ENCODE measurements around the gene CAPZB. TPM values are rescaled to one million over a fixed set of nuclear protein-coding genes. Genes with fewer than 3 reads are reported as not detected.

CAPZB gene
- total and polyA plus RNA-seq, 7 experiments from 2014 or later, result 216 to 559 (median 327) TPM

DNA sequence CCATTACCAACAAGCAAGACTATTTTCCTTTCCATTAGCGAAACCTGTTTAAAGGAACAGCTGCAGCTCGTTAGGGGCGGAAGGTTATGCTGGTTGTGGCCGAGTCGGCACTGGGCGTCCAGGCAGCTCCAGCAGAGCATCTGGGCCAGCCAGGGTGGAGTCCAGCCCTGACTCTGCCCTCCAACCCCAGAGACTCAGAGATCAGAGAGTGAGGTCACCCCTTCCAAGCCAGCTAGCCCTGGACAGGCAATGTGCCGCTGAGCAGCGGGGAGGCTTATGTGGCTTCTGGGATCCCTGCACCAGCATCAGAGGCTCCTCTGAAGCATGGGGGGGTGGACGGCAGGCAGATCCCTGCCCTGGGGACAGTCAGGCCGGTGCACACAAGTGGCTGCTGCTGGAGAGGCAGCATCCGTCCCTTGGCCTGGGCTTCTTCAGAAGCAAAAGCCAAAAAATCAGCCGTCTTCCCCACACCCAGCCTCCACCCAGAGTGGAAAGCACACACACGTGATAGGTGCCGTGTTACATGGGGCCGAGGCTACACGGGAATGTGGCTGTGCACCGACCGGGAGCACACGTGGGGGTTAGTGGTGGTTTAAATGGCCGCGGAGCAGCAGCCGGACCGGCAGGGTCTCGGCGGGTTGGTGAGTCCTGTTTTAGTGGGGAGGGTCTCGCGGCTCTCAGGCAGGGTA, 143.1 kb downstream of the CAPZB start:
- ChIA-PET POLR2A (interaction anchor here (0.7 kb wide), 1 partner anchor 283 kb away, joined by 3 read pairs; no protein-coding TSS in a partner anchor), CTCF (interaction anchor here (0.5 to 1.3 kb wide), 10 partner anchors 12 to 1590 kb away, joined by 3 to 5 read pairs (median 3); no protein-coding TSS in a partner anchor)
- Histone ChIP-seq H3K4me1 (ENCODE audit: control insufficient read depth in 2 of 2, insufficient read depth in 2 of 2, low read length in 2 of 2) (no peaks in the 10 kb centered on the region), H3K4me3 (ENCODE audit: low read length) (no peak overlapping the region), H3K9me3 (ENCODE audit: control insufficient read depth in 2 of 3, low read length in 3 of 3) (no peaks in the 10 kb centered on the region), H3K27ac (ENCODE audit: low read depth, low read length) (no peak overlapping the region), H3K36me3 (ENCODE audit: control insufficient read depth in 2 of 3, insufficient read depth in 3 of 3, low read length in 3 of 3) (peaks cover 11 to 80% (median 17%) of the 10 kb centered on the region in 3 experiments), H3K27me3 (ENCODE audit: control insufficient read depth in 2 of 2, insufficient read depth in 2 of 2, low read length in 2 of 2) (no peaks in the 10 kb centered on the region)
- Mint-ChIP-seq H3K9me3 (peaks cover 0 to 3% (median 0%) of the 10 kb centered on the region in 11 donors), H3K27me3 (no peaks in the 10 kb centered on the region), H3K4me3 (no peak overlapping the region), H3K27ac (peak overlapping the region in 4 of 9 donors; percentile 66 to 89 (median 79)), H3K36me3 (peaks cover 0 to 41% (median 13%) of the 10 kb centered on the region in 5 donors), H3K4me1 (peaks cover 0 to 12% (median 8%) of the 10 kb centered on the region in 7 donors)
- ATAC-seq (no peak), DNase-seq (no peak)
- intact Hi-C loops (cut with micrococcal nuclease), result no loop called here

DNA sequence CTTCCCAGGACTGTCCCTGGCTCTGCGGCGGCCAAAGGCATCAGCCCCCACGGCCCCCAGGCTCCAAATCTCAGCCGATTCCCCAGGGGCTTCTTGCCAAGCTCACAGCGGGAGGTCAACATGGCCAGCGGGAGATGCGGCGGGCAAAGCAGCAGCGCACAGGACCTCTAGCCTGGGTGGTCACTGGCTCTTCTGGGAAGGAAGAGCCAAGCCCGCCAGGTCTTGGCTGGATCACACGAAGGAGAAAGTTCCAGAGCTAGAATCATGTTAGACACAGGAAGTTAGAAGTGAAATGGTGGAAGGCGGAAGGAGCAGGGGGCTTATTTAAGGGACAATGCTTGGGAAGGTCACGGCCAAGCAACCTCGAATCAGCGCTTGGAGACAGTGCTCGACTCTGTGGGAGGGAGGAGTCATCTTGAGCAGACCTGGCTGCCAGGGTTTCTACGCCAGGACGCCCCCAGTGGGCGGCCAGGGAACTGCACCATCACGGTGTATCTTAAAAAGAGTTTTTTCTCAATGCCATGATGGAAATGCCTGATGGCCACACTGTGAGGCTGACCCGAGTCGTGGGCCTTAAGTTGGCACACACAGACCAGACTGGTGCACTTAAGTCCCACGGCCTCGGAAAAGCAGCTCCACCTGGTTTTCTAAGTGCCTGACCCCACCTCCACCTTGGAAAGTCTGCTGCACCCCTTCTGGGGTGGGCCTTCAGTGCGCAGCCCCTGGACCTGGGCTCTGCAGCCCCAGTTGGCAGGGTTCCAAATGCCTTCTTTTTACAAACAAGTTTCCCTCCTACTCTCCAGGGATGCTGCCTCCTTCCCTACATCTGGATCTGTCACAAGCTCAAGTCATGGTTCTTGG, 143.9 kb downstream of the CAPZB start:
- peak; percentile 90 for ATAC-seq
- intact Hi-C loops (cut with micrococcal nuclease), result loop anchor here (1.0 to 2.0 kb wide), 4 partner anchors 29 to 311 kb away; partner anchors contain the start of genes AKR7A2 (in 1 of the 2) and SLC66A1 (in 1 of the 2)
- Mint-ChIP-seq H3K9me3 (peaks cover 0 to 3% (median 0%) of the 10 kb centered on the region in 11 donors), H3K4me1 (peaks cover 0 to 12% (median 7%) of the 10 kb centered on the region in 7 donors), H3K27me3 (no peaks in the 10 kb centered on the region), H3K36me3 (peaks cover 0 to 41% (median 13%) of the 10 kb centered on the region in 5 donors), H3K27ac (peak overlapping the region in 8 of 9 donors; percentile 5 to 93 (median 73)), H3K4me3 (no peak overlapping the region)
- peak; percentile 56 to 79 (median 69) for DNase-seq
- H3K9me3 ChIP-seq (ENCODE audit: control insufficient read depth in 2 of 3, low read length in 3 of 3), result no peaks in the 10 kb centered on the region
- H3K36me3 ChIP-seq (ENCODE audit: control insufficient read depth in 2 of 3, insufficient read depth in 3 of 3, low read length in 3 of 3), result peaks cover 11 to 80% (median 20%) of the 10 kb centered on the region in 3 experiments
- ChIA-PET POLR2A (interaction anchor here (0.7 kb wide), 1 partner anchor 284 kb away, joined by 3 read pairs; no protein-coding TSS in a partner anchor), CTCF (interaction anchor here (0.6 to 1.3 kb wide), 8 partner anchors 11 to 1591 kb away, joined by 3 to 4 read pairs (median 3); no protein-coding TSS in a partner anchor)
- no peaks in the 10 kb centered on the region for H3K4me1 ChIP-seq (ENCODE audit: control insufficient read depth in 2 of 2, insufficient read depth in 2 of 2, low read length in 2 of 2)
- H3K27ac ChIP-seq (ENCODE audit: low read depth, low read length), result peak overlapping the region; percentile 31
- no peak overlapping the region for H3K4me3 ChIP-seq (ENCODE audit: low read length)
- no peaks in the 10 kb centered on the region for H3K27me3 ChIP-seq (ENCODE audit: control insufficient read depth in 2 of 2, insufficient read depth in 2 of 2, low read length in 2 of 2)

DNA sequence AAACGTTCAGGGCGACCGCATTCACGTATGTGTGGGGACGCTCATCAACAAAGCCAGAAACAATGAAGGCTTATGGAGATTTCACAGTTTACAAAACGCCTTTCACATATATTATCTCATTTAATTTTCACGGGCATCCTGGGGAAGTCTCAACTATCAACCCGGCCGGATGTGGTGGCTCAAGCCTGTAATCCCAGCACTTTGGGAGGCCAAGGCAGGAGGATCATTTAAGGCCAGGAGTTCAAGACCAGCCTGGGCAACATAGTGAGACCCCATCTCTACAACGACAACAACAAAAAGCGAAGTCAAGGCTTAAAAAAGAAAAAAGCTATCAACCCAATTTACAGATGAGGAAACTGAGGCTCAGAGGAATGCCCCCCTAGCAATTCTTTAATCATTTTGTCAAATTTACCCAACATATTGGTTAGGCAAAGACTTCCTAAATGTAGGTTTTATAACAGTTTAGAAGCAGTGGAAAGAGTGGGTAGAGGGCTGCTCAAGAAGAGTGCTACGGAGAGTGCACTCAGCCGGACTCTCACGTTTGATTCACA, 144.9 kb downstream of the CAPZB start:
- Histone ChIP-seq H3K27me3 (ENCODE audit: control insufficient read depth in 2 of 2, insufficient read depth in 2 of 2, low read length in 2 of 2) (no peaks in the 10 kb centered on the region), H3K9me3 (ENCODE audit: control insufficient read depth in 2 of 3, low read length in 3 of 3) (no peaks in the 10 kb centered on the region), H3K36me3 (ENCODE audit: control insufficient read depth in 2 of 3, insufficient read depth in 3 of 3, low read length in 3 of 3) (peaks cover 11 to 75% (median 21%) of the 10 kb centered on the region in 3 experiments), H3K27ac (ENCODE audit: low read depth, low read length) (no peak overlapping the region), H3K4me1 (ENCODE audit: control insufficient read depth in 2 of 2, insufficient read depth in 2 of 2, low read length in 2 of 2) (no peaks in the 10 kb centered on the region), H3K4me3 (ENCODE audit: low read length) (no peak overlapping the region)
- ATAC-seq (no peak), DNase-seq (no peak)
- H3K9me3 Mint-ChIP-seq, result peaks cover 0 to 3% (median 0%) of the 10 kb centered on the region in 11 donors
- no peak overlapping the region for H3K4me3 Mint-ChIP-seq
- H3K36me3 Mint-ChIP-seq, result peaks cover 0 to 35% (median 11%) of the 10 kb centered on the region in 5 donors
- H3K27ac Mint-ChIP-seq, result peak overlapping the region in 2 of 9 donors; percentile 44 to 63
- ChIA-PET POLR2A (no interaction called here), CTCF (no interaction called here)
- peaks cover 0 to 10% (median 5%) of the 10 kb centered on the region in 7 donors for H3K4me1 Mint-ChIP-seq
- no peaks in the 10 kb centered on the region for H3K27me3 Mint-ChIP-seq
- intact Hi-C loops (cut with micrococcal nuclease), result loop anchor here (2.0 kb wide), 3 partner anchors 28 to 312 kb away; partner anchors contain the start of genes AKR7A2 (in 1 of the 2) and SLC66A1 (in 1 of the 2)

- no peak for DNase-seq
- Histone ChIP-seq H3K36me3 (ENCODE audit: control insufficient read depth in 2 of 3, insufficient read depth in 3 of 3, low read length in 3 of 3) (peaks cover 11 to 64% (median 21%) of the 10 kb centered on the region in 3 experiments), H3K27me3 (ENCODE audit: control insufficient read depth in 2 of 2, insufficient read depth in 2 of 2, low read length in 2 of 2) (no peaks in the 10 kb centered on the region), H3K4me1 (ENCODE audit: control insufficient read depth in 2 of 2, insufficient read depth in 2 of 2, low read length in 2 of 2) (no peaks in the 10 kb centered on the region), H3K9me3 (ENCODE audit: control insufficient read depth in 2 of 3, low read length in 3 of 3) (no peaks in the 10 kb centered on the region), H3K4me3 (ENCODE audit: low read length) (no peak overlapping the region), H3K27ac (ENCODE audit: low read depth, low read length) (no peak overlapping the region)
- intact Hi-C loops (cut with micrococcal nuclease), result no loop called here
- peaks cover 0 to 34% (median 8%) of the 10 kb centered on the region in 5 donors for H3K36me3 Mint-ChIP-seq
- no peak for ATAC-seq
- no peaks in the 10 kb centered on the region for H3K27me3 Mint-ChIP-seq
- ChIA-PET CTCF (interaction anchor here (0.7 kb wide), 1 partner anchor 302 kb away, joined by 3 read pairs; no protein-coding TSS in a partner anchor), POLR2A (no interaction called here)
- peaks cover 0 to 3% (median 0%) of the 10 kb centered on the region in 11 donors for H3K9me3 Mint-ChIP-seq
- peak overlapping the region in 3 of 9 donors; percentile 13 to 48 (median 17) for H3K27ac Mint-ChIP-seq
- H3K4me3 Mint-ChIP-seq, result no peak overlapping the region
- H3K4me1 Mint-ChIP-seq, result peaks cover 0 to 10% (median 5%) of the 10 kb centered on the region in 7 donors
These were observed 146.0 kb downstream of the CAPZB start for GRCh38 chr1:19339214-19339861.

DNA sequence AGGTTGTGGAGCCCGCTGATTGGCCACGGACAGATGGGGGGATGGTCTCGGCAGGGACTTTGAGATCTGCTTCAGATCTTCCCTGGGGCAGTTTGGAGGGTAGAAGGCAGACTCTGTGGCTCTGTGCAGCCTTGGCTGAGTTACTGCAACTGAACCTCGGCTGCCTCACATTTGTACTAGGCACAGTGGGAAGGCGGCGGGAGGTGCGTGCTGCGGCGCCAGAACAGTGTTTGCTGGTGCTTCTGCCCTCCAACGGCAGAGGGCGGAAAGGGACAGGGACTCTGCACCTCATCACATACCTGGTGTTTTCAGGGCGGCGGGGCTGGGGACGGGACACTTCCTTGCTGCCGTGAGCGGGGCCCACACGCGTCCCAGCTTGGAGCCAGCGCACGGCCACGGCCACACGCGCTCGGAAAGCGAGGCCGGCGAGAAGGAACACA, 147.0 kb downstream of the CAPZB start:
- no peak overlapping the region for H3K4me3 ChIP-seq (ENCODE audit: low read length)
- POLR2A ChIA-PET, result no interaction called here
- H3K36me3 ChIP-seq (ENCODE audit: control insufficient read depth in 2 of 3, insufficient read depth in 3 of 3, low read length in 3 of 3), result peaks cover 7 to 54% (median 21%) of the 10 kb centered on the region in 3 experiments
- intact Hi-C loops (cut with micrococcal nuclease), result no loop called here
- no peak for DNase-seq
- H3K9me3 Mint-ChIP-seq, result peaks cover 0 to 3% (median 0%) of the 10 kb centered on the region in 11 donors
- no peak overlapping the region for H3K4me3 Mint-ChIP-seq
- CTCF ChIA-PET, result interaction anchor here (0.7 kb wide), 1 partner anchor 303 kb away, joined by 3 read pairs; no protein-coding TSS in a partner anchor
- H3K36me3 Mint-ChIP-seq, result peaks cover 0 to 30% (median 5%) of the 10 kb centered on the region in 5 donors
- no peaks in the 10 kb centered on the region for H3K27me3 Mint-ChIP-seq
- no peak for ATAC-seq
- H3K27me3 ChIP-seq (ENCODE audit: control insufficient read depth in 2 of 2, insufficient read depth in 2 of 2, low read length in 2 of 2), result no peaks in the 10 kb centered on the region
- no peak overlapping the region for H3K27ac ChIP-seq (ENCODE audit: low read depth, low read length)
- H3K4me1 Mint-ChIP-seq, result peaks cover 0 to 10% (median 5%) of the 10 kb centered on the region in 7 donors
- no peaks in the 10 kb centered on the region for H3K9me3 ChIP-seq (ENCODE audit: control insufficient read depth in 2 of 3, low read length in 3 of 3)
- no peak overlapping the region for H3K27ac Mint-ChIP-seq
- H3K4me1 ChIP-seq (ENCODE audit: control insufficient read depth in 2 of 2, insufficient read depth in 2 of 2, low read length in 2 of 2), result no peaks in the 10 kb centered on the region

Measured in naive thymus-derived CD4-positive, alpha-beta T cell (primary cell).